Suppressor macrophage (primary cell): ENCODE data around the gene AADACL4.
"Not testable (repeated sequence)": the region's sequence is repeated elsewhere in the genome, so short reads cannot be mapped to it uniquely, and the experiment has no call there.

Source experiments
- DNase-seq, 4 experiments: peaks; one replicate each; pipeline ENCODE4 v3.0.0-alpha.2; 2020 to 2022

AADACL4 gene

GRCh38 chr1:12629985-12630760 is 13.7 kb upstream of the AADACL4 start:
- DNase-seq, result no peak

GRCh38 chr1:12630946-12631530 is 12.8 kb upstream of the AADACL4 start:
- peak; percentile 51 to 76 (median 74) for DNase-seq

- no peak for DNase-seq
These were observed 12.3 kb upstream of the AADACL4 start for GRCh38 chr1:12631571-12631970.

- DNase-seq, result peak in 2 of 4 experiments; percentile 15 to 26
These were observed 9.7 kb upstream of the AADACL4 start for GRCh38 chr1:12634156-12634555.

GRCh38 chr1:12634696-12635202 is 9.1 kb upstream of the AADACL4 start:
- DNase-seq, result no peak

- no peak for DNase-seq
These were observed 7.6 kb upstream of the AADACL4 start for GRCh38 chr1:12636098-12636950.

GRCh38 chr1:12637693-12638092 is 6.2 kb upstream of the AADACL4 start:
- no peak for DNase-seq

GRCh38 chr1:12640237-12640957 is 3.5 kb upstream of the AADACL4 start:
- DNase-seq, result peak in 2 of 4 experiments; percentile 15 to 29

GRCh38 chr1:12640958-12641272 is 3.0 kb upstream of the AADACL4 start:
- no peak for DNase-seq

- DNase-seq, result no peak
These were observed 806 bp upstream of the AADACL4 start for GRCh38 chr1:12643079-12643478.

GRCh38 chr1:12644237-12644636 is 352 bp downstream of the AADACL4 start:
- no peak for DNase-seq

GRCh38 chr1:12644829-12645228 is 944 bp downstream of the AADACL4 start:
- no peak for DNase-seq

- not testable (repeated sequence) for DNase-seq
These were observed 1.5 kb downstream of the AADACL4 start for GRCh38 chr1:12645401-12645800.

- no peak for DNase-seq
These were observed 4.9 kb downstream of the AADACL4 start for GRCh38 chr1:12648741-12649140.

- DNase-seq, result no peak
These were observed 6.1 kb downstream of the AADACL4 start for GRCh38 chr1:12649971-12650421.

GRCh38 chr1:12654004-12654567 is 10.2 kb downstream of the AADACL4 start:
- DNase-seq, result no peak

- no peak for DNase-seq
These were observed 10.8 kb downstream of the AADACL4 start for GRCh38 chr1:12654657-12655056.

- DNase-seq, result no peak
These were observed 12.7 kb downstream of the AADACL4 start for GRCh38 chr1:12656575-12656974.

- DNase-seq, result no peak
These were observed 13.4 kb downstream of the AADACL4 start for GRCh38 chr1:12657060-12657884.

GRCh38 chr1:12657885-12658512 is 14.1 kb downstream of the AADACL4 start:
- not testable (repeated sequence) for DNase-seq
